Endothelial cell of umbilical vein (primary cell): ENCODE results near the gene GTPBP4. TPM values are rescaled to one million over a fixed set of nuclear protein-coding genes. Genes with fewer than 3 reads are reported as not detected.

Experiments
- BruUV-seq: library from RNA; stranded (reverse); fragments of 400-500 nt; replicated peaks from 2 replicates; lab custom pipeline; 2021; lab: Mats Ljungman, UMichigan
- CTCF ChIA-PET: fragments of 300-600, 350-600 bp; sonication (Branson Sonifier 250); formaldehyde crosslinking; loops from one replicate; lab custom pipeline; 2021; ENCODE audit warnings: antibody characterized with exemption, inconsistent platforms; lab: Charles Lee
- POLR2A ChIA-PET: fragments of 300-600, 350-600 bp; sonication (Branson Sonifier 250); formaldehyde crosslinking; loops from one replicate; lab custom pipeline; 2021; ENCODE audit warnings: antibody characterized with exemption, inconsistent platforms; lab: Charles Lee
- DNase-seq: peaks from one replicate; pipeline ENCODE4 v3.0.0-alpha.2; 2011; ENCODE audit warnings: low read depth, low spot score
- FAIRE-seq: peaks from 2 replicates; lab custom pipeline; 2011; peaks lifted over from hg19 to GRCh38; lab: Jason Lieb, UNC
- H2AFZ ChIP-seq: 2 replicates; pipeline ENCODE4 v1.6.0; 2012; ENCODE audit warnings: low read depth, low read length, control low read depth, inconsistent platforms
- H3K27ac ChIP-seq: 2 replicates; pipeline ENCODE4 v1.5.1; 2011; ENCODE audit warnings: low read depth, mild to moderate bottlenecking, control low read depth, low read length, moderate library complexity; ENCODE audit not compliant: insufficient read depth
- H3K27me3 ChIP-seq, 2 experiments: 2 replicates each; pipeline versions ENCODE4 v1.6.0 to v1.6.1; 2011; ENCODE audit warnings: low read length in 2 of 2, mixed read lengths in 1 of 2; ENCODE audit not compliant: control insufficient read depth in 2 of 2, insufficient read depth in 2 of 2
- H3K36me3 ChIP-seq, 2 experiments: 2 replicates in 1 of 2; 3 replicates in 1 of 2; pipeline ENCODE4 v1.5.1; 2011; ENCODE audit warnings: low read length in 2 of 2, mild to moderate bottlenecking in 1 of 2, moderate library complexity in 1 of 2; ENCODE audit not compliant: control insufficient read depth in 2 of 2, insufficient read depth in 2 of 2; ENCODE audit errors: extremely low read depth in 1 of 2
- H3K4me1 ChIP-seq: 3 replicates; pipeline ENCODE4 v1.5.1; 2011; ENCODE audit warnings: mild to moderate bottlenecking, low read length; ENCODE audit not compliant: control insufficient read depth, insufficient read depth; ENCODE audit errors: extremely low read depth
- H3K4me2 ChIP-seq: 2 replicates; pipeline ENCODE4 v1.6.1; 2011; ENCODE audit warnings: low read length, control low read depth, mixed read lengths; ENCODE audit not compliant: insufficient read depth
- H3K4me3 ChIP-seq, 3 experiments: fragments of 200-600 bp in 1 of 3; sonication (generic), shearing (Covaris generic) in 1 of 3; replicated peaks in 1 of 3; 2 replicates each; pipeline ENCODE4 v1.5.1; 2011 to 2016; ENCODE audit warnings: control low read depth in 3 of 3, low read length in 3 of 3, mild to moderate bottlenecking in 2 of 3, inconsistent platforms in 1 of 3, low read depth in 1 of 3, moderate library complexity in 1 of 3; ENCODE audit not compliant: insufficient read depth in 1 of 3
- H3K79me2 ChIP-seq: 2 replicates; pipeline ENCODE4 v1.6.0; 2012; ENCODE audit warnings: low read length, inconsistent platforms; ENCODE audit not compliant: control insufficient read depth, insufficient read depth
- H3K9ac ChIP-seq: replicated peaks from 2 replicates; pipeline ENCODE3; 2011; ENCODE audit warnings: low read length, control low read depth; ENCODE audit not compliant: insufficient read depth; ENCODE audit errors: extremely low read depth
- H3K9me1 ChIP-seq: replicated peaks from 3 replicates; pipeline ENCODE4 v1.6.0; 2011; ENCODE audit warnings: mild to moderate bottlenecking, low read length; ENCODE audit not compliant: control insufficient read depth, insufficient read depth; ENCODE audit errors: extremely low read depth
- H3K9me3 ChIP-seq: replicated peaks from 2 replicates; pipeline ENCODE4 v1.5.1; 2012; ENCODE audit warnings: low read length, inconsistent platforms; ENCODE audit not compliant: control insufficient read depth, insufficient read depth
- H4K20me1 ChIP-seq: replicated peaks from 2 replicates; pipeline ENCODE3; 2011; ENCODE audit warnings: mild to moderate bottlenecking, low read length; ENCODE audit not compliant: control insufficient read depth, insufficient read depth; ENCODE audit errors: extremely low read depth
- EZH2 ChIP-seq: IDR thresholded peaks from 2 replicates; pipeline ENCODE4 v1.6.1; 2012; ENCODE audit warnings: borderline replicate concordance, low read depth, mild to moderate bottlenecking, moderate library complexity, low read length, inconsistent platforms; ENCODE audit not compliant: severe bottlenecking
- JUN ChIP-seq: IDR thresholded peaks from 2 replicates; pipeline ENCODE4 v1.6.1; 2011; ENCODE audit warnings: borderline replicate concordance, low read depth; ENCODE audit not compliant: insufficient read length, insufficient read depth
- MYC ChIP-seq: IDR thresholded peaks from one replicate; pipeline ENCODE4 v1.6.1; 2011; ENCODE audit warnings: mild to moderate bottlenecking, low read depth, low read length
- POLR2AphosphoS5 ChIP-seq: IDR thresholded peaks from 2 replicates; pipeline ENCODE4 v1.6.1; 2012; ENCODE audit warnings: low read depth, mild to moderate bottlenecking, control low read depth, low read length, moderate library complexity; ENCODE audit not compliant: insufficient read depth
- dilution Hi-C: fragments of 300-500 bp; cut with MboI; formaldehyde crosslinking; loops from one replicate; pipeline ENCODE4 v1.15.0; 2019; ENCODE audit warnings: low sequenced_read_pairs; ENCODE audit not compliant: extremely low pct_ligation_motif_present
- intact Hi-C: fragments of 100-400 bp; cut with micrococcal nuclease; formaldehyde crosslinking; loops from one replicate; pipeline ENCODE4 v1.10.0; 2022
- polyA plus RNA-seq, 4 experiments: library from polyadenylated mRNA; depleted of rRNA in 3 of 4; stranded (reverse) in 3 of 4; unstranded in 1 of 4; fragments of >200 nt; gene quantifications; 2 replicates each; pipeline versions ENCODE4 v1.2.1 to v1.2.3, GENCODE V29; 2011 to 2012; ENCODE audit warnings: missing spikeins in 1 of 4
- total RNA-seq: library from RNA; stranded (reverse); gene quantifications from 2 replicates; pipeline ENCODE4 v1.2.3, GENCODE V29; 2021
- TF ChIP-seq, protein P1 (sequence below), 2 donors: IDR thresholded peaks; 1 replicate in 1 of 2; 2 replicates in 1 of 2; pipeline ENCODE4 v1.5.1; 2011; ENCODE audit warnings: low read length in 2 of 2, mild to moderate bottlenecking in 2 of 2, moderate library complexity in 2 of 2, control low read depth in 1 of 2, inconsistent platforms in 1 of 2, low read depth in 1 of 2; ENCODE audit not compliant: insufficient read depth in 1 of 2; ENCODE audit errors: extremely low read depth in 1 of 2
- TF ChIP-seq, protein P2 (sequence below): IDR thresholded peaks from 2 replicates; pipeline ENCODE4 v1.6.1; 2011; ENCODE audit not compliant: insufficient read depth, insufficient read length

Gene GTPBP4
- total and polyA plus RNA-seq, 2 donors (not counting 3 experiments of a cell fraction or from before 2014, with no cell fraction given) = 12.4 to 69.3 TPM

- Histone ChIP-seq H4K20me1 (no peaks in the 10 kb centered on the region), H3K9me3 (no peaks in the 10 kb centered on the region), H3K9ac (peak overlapping the region; percentile 84), H3K4me1 (peaks cover 47% of the 10 kb centered on the region), H3K79me2 (peaks cover 77% of the 10 kb centered on the region), H3K27ac (peak overlapping the region; percentile 74), H2AFZ (no peak overlapping the region), H3K36me3 (peaks cover 3 to 4% of the 10 kb centered on the region in 2 experiments), H3K4me3 (peak overlapping the region; percentile 42 to 67 (median 60)), H3K4me2 (peak overlapping the region; percentile 60), H3K9me1 (no peaks in the 10 kb centered on the region), H3K27me3 (no peaks in the 10 kb centered on the region)
- no peak for TF ChIP-seq MYC
- TF ChIP-seq, protein P1, sequence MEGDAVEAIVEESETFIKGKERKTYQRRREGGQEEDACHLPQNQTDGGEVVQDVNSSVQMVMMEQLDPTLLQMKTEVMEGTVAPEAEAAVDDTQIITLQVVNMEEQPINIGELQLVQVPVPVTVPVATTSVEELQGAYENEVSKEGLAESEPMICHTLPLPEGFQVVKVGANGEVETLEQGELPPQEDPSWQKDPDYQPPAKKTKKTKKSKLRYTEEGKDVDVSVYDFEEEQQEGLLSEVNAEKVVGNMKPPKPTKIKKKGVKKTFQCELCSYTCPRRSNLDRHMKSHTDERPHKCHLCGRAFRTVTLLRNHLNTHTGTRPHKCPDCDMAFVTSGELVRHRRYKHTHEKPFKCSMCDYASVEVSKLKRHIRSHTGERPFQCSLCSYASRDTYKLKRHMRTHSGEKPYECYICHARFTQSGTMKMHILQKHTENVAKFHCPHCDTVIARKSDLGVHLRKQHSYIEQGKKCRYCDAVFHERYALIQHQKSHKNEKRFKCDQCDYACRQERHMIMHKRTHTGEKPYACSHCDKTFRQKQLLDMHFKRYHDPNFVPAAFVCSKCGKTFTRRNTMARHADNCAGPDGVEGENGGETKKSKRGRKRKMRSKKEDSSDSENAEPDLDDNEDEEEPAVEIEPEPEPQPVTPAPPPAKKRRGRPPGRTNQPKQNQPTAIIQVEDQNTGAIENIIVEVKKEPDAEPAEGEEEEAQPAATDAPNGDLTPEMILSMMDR (IDR thresholded peaks at IDR 0.05; ENCODE audit: extremely low read depth in 1 of 2, insufficient read depth in 1 of 2, low read depth in 1 of 2, low read length in 2 of 2) = no peak
- dilution Hi-C loops = no loop called here
- ChIA-PET POLR2A (interaction anchor here (0.8 kb wide), 1 partner anchor 20 kb away, joined by 3 read pairs; no protein-coding TSS in a partner anchor), CTCF (interaction anchor here (2.0 kb wide), 1 partner anchor 27 kb away, joined by 12 read pairs; no protein-coding TSS in a partner anchor)
- DNase-seq (peak; percentile 24), FAIRE-seq (peak; percentile 8)
- intact Hi-C loops = loop anchor here (2.0 to 5.0 kb wide), 2 partner anchors 27 to 61 kb away; partner anchors contain the start of gene GTPBP4
- BruUV-seq = no TSS peak
Measured at GRCh38 chr10:1047937-1048336, 59.7 kb downstream of the GTPBP4 start.

- ChIA-PET POLR2A (interaction anchor here (0.8 to 1.2 kb wide), 2 partner anchors 10 to 19 kb away, joined by 3 to 4 read pairs; no protein-coding TSS in a partner anchor), CTCF (interaction anchor here (1.7 to 2.0 kb wide), 2 partner anchors 17 to 27 kb away, joined by 4 to 12 read pairs; no protein-coding TSS in a partner anchor)
- Histone ChIP-seq H4K20me1 (no peaks in the 10 kb centered on the region), H3K27ac (peak overlapping the region; percentile 74), H3K4me3 (peak overlapping the region; percentile 42 to 67 (median 60)), H3K79me2 (peaks cover 76% of the 10 kb centered on the region), H3K9ac (peak overlapping the region; percentile 84), H3K27me3 (no peaks in the 10 kb centered on the region), H3K9me1 (no peaks in the 10 kb centered on the region), H3K36me3 (peaks cover 0 to 4% of the 10 kb centered on the region in 2 experiments), H3K4me2 (peak overlapping the region; percentile 60), H3K4me1 (peaks cover 44% of the 10 kb centered on the region), H2AFZ (no peak overlapping the region), H3K9me3 (no peaks in the 10 kb centered on the region)
- DNase-seq (no peak), FAIRE-seq (no peak)
- TF ChIP-seq JUN (no peak), EZH2 (no peak), POLR2AphosphoS5 (no peak)
- TF ChIP-seq, protein P2, sequence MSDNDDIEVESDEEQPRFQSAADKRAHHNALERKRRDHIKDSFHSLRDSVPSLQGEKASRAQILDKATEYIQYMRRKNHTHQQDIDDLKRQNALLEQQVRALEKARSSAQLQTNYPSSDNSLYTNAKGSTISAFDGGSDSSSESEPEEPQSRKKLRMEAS = no peak
- TSS peak; percentile 52 for BruUV-seq
- intact Hi-C loops = loop anchor here (2.0 to 5.0 kb wide), 2 partner anchors 26 to 61 kb away; partner anchors contain the start of gene GTPBP4
- dilution Hi-C loops = no loop called here
Measured at GRCh38 chr10:1048349-1048731, 60.1 kb downstream of the GTPBP4 start.
